Ascending aorta (tissue), 2 donors: ENCODE data around the gene AQP6. TPM values are rescaled to one million over a fixed set of nuclear protein-coding genes. Genes with fewer than 3 reads are reported as not detected.

Experiments used
- DNase-seq, 2 donors: peaks; one replicate each; pipeline ENCODE4 v3.0.0-alpha.2; 2019; ENCODE audit warnings: low spot score in 2 of 2
- H3K27ac ChIP-seq, 2 donors: fragments of 200-600 bp; sonication (generic); one replicate each; pipeline ENCODE4 v1.5.1; 2016 to 2017; ENCODE audit warnings: mild to moderate bottlenecking in 1 of 2
- H3K27me3 ChIP-seq: fragments of 200-600 bp; sonication (generic); one replicate; pipeline ENCODE4 v1.5.1; 2017
- H3K36me3 ChIP-seq, 2 donors: fragments of 200-600 bp; sonication (generic); one replicate each; pipeline ENCODE4 v1.5.1; 2016
- H3K4me1 ChIP-seq, 2 donors: fragments of 200-600 bp; sonication (generic); one replicate each; pipeline ENCODE4 v1.5.1; 2016 to 2017; ENCODE audit warnings: mild to moderate bottlenecking in 1 of 2
- H3K4me3 ChIP-seq, 2 donors: fragments of 200-600 bp; sonication (generic); one replicate each; pipeline ENCODE4 v1.5.1; 2016 to 2017; ENCODE audit warnings: mild to moderate bottlenecking in 1 of 2
- H3K9me3 ChIP-seq, 2 donors: fragments of 200-600 bp; sonication (generic); one replicate each; pipeline ENCODE4 v1.5.1; 2016
- CTCF ChIP-seq, 3 experiments: fragments of 200-600 bp in 2 of 3; fragments of 450-650 bp in 1 of 3; sonication (generic) in 2 of 3; IDR thresholded peaks; one replicate each; pipeline ENCODE4 v1.5.1; 2016 to 2019; ENCODE audit warnings: antibody characterized with exemption in 3 of 3, mild to moderate bottlenecking in 1 of 3, moderate library complexity in 1 of 3
- intact Hi-C: fragments of 100-400 bp; cut with DNase I; formaldehyde crosslinking; loops from one replicate; pipeline ENCODE4 v1.15.1; 2023
- total RNA-seq: library from RNA; depleted of rRNA; stranded (reverse); fragments of >200 nt; gene quantifications from one replicate; pipeline ENCODE4 v1.1.0, GENCODE V29; 2016

AQP6 gene
- total RNA-seq, 1 donor from 2014 or later, result not detected

DNA sequence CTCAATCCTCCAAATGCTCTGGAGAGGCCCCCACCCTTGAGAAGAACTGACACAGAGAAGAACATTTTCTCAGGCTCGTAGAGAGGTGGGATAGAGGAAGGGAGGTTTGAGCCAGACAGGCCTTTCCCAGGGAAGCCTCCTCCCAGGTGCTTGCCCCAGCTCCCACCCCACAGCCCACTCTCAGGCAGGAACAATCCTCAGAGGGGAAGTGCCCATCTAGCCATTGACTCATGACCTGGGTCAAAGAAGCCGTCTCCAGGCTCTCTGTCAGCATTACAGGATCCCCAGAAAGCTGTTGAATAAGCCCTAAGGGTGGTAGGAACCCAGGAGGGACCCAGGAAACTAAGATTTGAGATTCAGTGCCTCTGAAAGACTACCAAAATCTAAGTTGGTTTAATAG lies 3.8 kb downstream of the AQP6 start:
- no peak for TF ChIP-seq CTCF (IDR thresholded peaks at IDR 0.05)
- Histone ChIP-seq H3K9me3 (no peaks in the 10 kb centered on the region), H3K4me1 (peaks cover 0 to 15% of the 10 kb centered on the region in 2 donors), H3K27ac (no peak overlapping the region), H3K27me3 (no peaks in the 10 kb centered on the region), H3K36me3 (no peaks in the 10 kb centered on the region), H3K4me3 (no peak overlapping the region)
- intact Hi-C loops, result no loop called here
- DNase-seq, result no peak

DNA sequence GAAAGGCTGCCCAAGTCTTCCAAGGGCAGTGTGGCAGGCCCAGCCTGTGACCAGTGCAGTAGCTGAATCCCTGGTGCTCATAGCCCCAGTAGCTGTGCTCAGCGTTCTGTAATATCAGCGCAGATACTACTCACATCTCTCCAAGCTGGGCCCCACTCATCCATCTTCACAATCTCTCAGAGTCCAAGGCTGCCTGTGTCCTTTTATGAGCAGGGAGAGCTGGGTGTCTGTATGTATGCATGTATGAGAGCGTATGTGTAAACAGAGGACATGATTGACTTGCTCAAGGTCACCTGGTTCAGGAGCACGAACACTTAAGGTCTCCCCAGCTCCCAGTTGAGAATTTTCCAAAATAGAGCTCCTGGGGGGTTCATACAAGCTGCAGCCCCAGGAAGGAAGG lies 5.4 kb downstream of the AQP6 start:
- H3K9me3 ChIP-seq, result no peaks in the 10 kb centered on the region
- peaks cover 0 to 15% of the 10 kb centered on the region in 2 donors for H3K4me1 ChIP-seq
- no peak for DNase-seq
- no peak for TF ChIP-seq CTCF (IDR thresholded peaks at IDR 0.05)
- H3K36me3 ChIP-seq, result no peaks in the 10 kb centered on the region
- no peak overlapping the region for H3K27ac ChIP-seq
- no peak overlapping the region for H3K4me3 ChIP-seq
- no peaks in the 10 kb centered on the region for H3K27me3 ChIP-seq
- intact Hi-C loops, result no loop called here

- no peak for TF ChIP-seq CTCF (IDR thresholded peaks at IDR 0.05)
- H3K9me3 ChIP-seq, result no peaks in the 10 kb centered on the region
- DNase-seq, result no peak
- peaks cover 0 to 13% of the 10 kb centered on the region in 2 donors for H3K4me1 ChIP-seq
- no peak overlapping the region for H3K27ac ChIP-seq
- intact Hi-C loops, result no loop called here
- no peaks in the 10 kb centered on the region for H3K36me3 ChIP-seq
- H3K4me3 ChIP-seq, result no peak overlapping the region
- no peaks in the 10 kb centered on the region for H3K27me3 ChIP-seq
Observed at GRCh38 chr12:49979016-49979586, 6.4 kb downstream of the AQP6 start.

GRCh38 chr12:49979791-49980190 lies 7.0 kb downstream of the AQP6 start:
- Histone ChIP-seq H3K27me3 (no peaks in the 10 kb centered on the region), H3K27ac (no peak overlapping the region), H3K4me3 (no peak overlapping the region), H3K4me1 (peaks cover 0 to 8% of the 10 kb centered on the region in 2 donors), H3K9me3 (no peaks in the 10 kb centered on the region), H3K36me3 (no peaks in the 10 kb centered on the region)
- TF ChIP-seq CTCF (IDR thresholded peaks at IDR 0.05), result no peak
- no peak for DNase-seq
- intact Hi-C loops, result no loop called here

DNA sequence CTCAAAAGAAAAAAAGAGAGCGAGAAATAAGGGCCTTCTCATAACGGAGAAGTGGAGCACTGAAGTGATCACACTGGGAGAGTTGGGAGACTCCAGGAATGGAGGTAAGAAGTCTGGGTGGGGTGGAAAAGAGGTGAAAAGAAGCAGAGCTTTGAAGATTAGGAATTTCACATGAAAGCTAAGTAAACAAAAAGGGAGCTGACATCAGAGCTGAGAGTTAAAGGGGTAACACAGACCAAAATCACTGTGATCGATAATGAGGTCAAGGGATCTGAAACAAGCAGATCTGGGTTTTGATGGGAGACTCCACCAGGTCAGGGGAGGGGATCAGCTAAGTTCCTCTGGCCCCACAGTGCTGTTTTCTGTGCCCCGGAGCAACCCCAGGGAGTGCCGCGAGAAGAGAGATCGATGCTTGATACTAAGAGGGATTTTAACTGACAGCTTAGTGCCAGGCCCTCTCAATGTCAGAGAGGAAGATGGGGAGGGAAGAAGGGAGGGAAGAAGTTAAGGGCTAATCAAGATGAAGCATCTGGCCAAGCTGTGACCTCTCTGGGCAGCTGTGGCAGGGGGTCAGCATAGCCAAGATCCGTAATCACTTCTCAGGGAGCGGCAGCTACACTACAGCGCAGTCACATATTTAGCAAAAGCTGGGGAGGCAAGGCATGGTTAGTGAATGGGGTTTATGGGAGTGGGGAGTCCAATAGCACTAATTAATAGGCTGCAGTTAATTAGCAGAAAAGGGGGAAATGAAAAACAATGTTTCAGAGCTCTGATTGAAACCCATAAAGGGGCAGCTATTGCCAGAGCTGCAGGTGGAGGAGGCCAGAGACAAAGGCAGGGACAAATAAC lies 8.0 kb downstream of the AQP6 start:
- H3K4me1 ChIP-seq, result no peaks in the 10 kb centered on the region
- H3K9me3 ChIP-seq, result no peaks in the 10 kb centered on the region
- no peak overlapping the region for H3K4me3 ChIP-seq
- TF ChIP-seq CTCF (IDR thresholded peaks at IDR 0.05), result no peak
- H3K27me3 ChIP-seq, result no peaks in the 10 kb centered on the region
- intact Hi-C loops, result no loop called here
- H3K27ac ChIP-seq, result no peak overlapping the region
- no peaks in the 10 kb centered on the region for H3K36me3 ChIP-seq
- DNase-seq, result no peak
